ENCODE results near the gene STARD3NL.
"Not testable (repeated sequence)": the region's sequence is repeated elsewhere in the genome, so short reads cannot be mapped to it uniquely, and the experiment has no call there.

GRCh38 chr7:38270405-38270804 lies 92.4 kb downstream of the STARD3NL start:
- TF ChIP-seq CTCF (conservative IDR thresholded peaks at IDR 0.05; ENCODE audit: low read length); EZH2phosphoT487 (IDR thresholded peaks at IDR 0.05; ENCODE audit: borderline replicate concordance): not testable (repeated sequence)
